ENCODE data around the gene GRIA3. TPM values are rescaled to one million over a fixed set of nuclear protein-coding genes. Genes with fewer than 3 reads are reported as not detected.

The GRIA3 gene
- total RNA-seq, 1 experiment from 2014 or later: 1.4 TPM

GRCh38 chrX:123298026-123298425 lies 113.9 kb downstream of the GRIA3 start:
- no peak overlapping the region for H3K4me3 Mint-ChIP-seq
- peaks cover 0 to 58% of the 10 kb centered on the region in 2 experiments; a peak in 3 of 5 replicates for H3K9me3 Mint-ChIP-seq
- peaks cover 4% of the 10 kb centered on the region; the same call in 1 of the 2 replicates for H3K27me3 Mint-ChIP-seq (ENCODE audit: low read depth)
- H3K27ac Mint-ChIP-seq: no peak overlapping the region
- no peak overlapping the region for H3K9ac ChIP-seq (ENCODE audit: extremely low read depth, insufficient read length, low read length)
- H3T11ph ChIP-seq (ENCODE audit: low read length): no peak overlapping the region
- TF ChIP-seq CTCF (conservative IDR thresholded peaks at IDR 0.05): no peak
- DNase-seq: no peak
- H3K27ac ChIP-seq (ENCODE audit: insufficient read length, low read depth, low read length): no peak overlapping the region
- H4K20me1 ChIP-seq (ENCODE audit: control insufficient read depth, insufficient read depth, insufficient read length): no peaks in the 10 kb centered on the region
- H2BK20ac ChIP-seq (ENCODE audit: low read depth, low read length, poor library complexity, severe bottlenecking): no peak overlapping the region
- no peaks in the 10 kb centered on the region for H3K27me3 ChIP-seq (ENCODE audit: insufficient read depth, low read length)
- H2AFZ ChIP-seq (ENCODE audit: low read length): no peak overlapping the region
- no peak overlapping the region for H2AK5ac ChIP-seq (ENCODE audit: insufficient read length, low read length)
- no peak overlapping the region for H2BK5ac ChIP-seq (ENCODE audit: insufficient read length, low read length)
- no peaks in the 10 kb centered on the region for H3K23me2 ChIP-seq (ENCODE audit: insufficient read length, low read depth, low read length, poor library complexity, severe bottlenecking)
- H3K4ac ChIP-seq (ENCODE audit: low read depth, low read length): no peak overlapping the region
- WGBS (ENCODE audit: extremely low coverage, insufficient read length, low lambda C conversion rate): no CpG with 5 or more reads among the region's 1 CpG
- H3K14ac ChIP-seq (ENCODE audit: insufficient read depth, low read length): no peak overlapping the region
- H3K18ac ChIP-seq (ENCODE audit: insufficient read length, low read depth, low read length): no peak overlapping the region
- H3K4me2 ChIP-seq (ENCODE audit: insufficient read depth, insufficient read length, low read length): no peak overlapping the region
- H3K4me1 Mint-ChIP-seq: no peaks in the 10 kb centered on the region
- no peak overlapping the region for H2BK15ac ChIP-seq (ENCODE audit: low read depth, low read length)
- H3K36me3 Mint-ChIP-seq (ENCODE audit: insufficient read depth in 1 of 3, low read depth in 3 of 3): no peaks in the 10 kb centered on the region
- no peak overlapping the region for H2BK12ac ChIP-seq (ENCODE audit: insufficient read length, low read depth, low read length)
- H3K4me1 ChIP-seq (ENCODE audit: insufficient read depth, low read length): no peaks in the 10 kb centered on the region
- H2BK120ac ChIP-seq (ENCODE audit: low read depth, low read length, poor library complexity, severe bottlenecking): no peak overlapping the region
- H4K5ac ChIP-seq (ENCODE audit: insufficient read length, low read depth, low read length): no peak overlapping the region
- no peak overlapping the region for H3K23ac ChIP-seq (ENCODE audit: insufficient read length, low read depth, low read length)
- no peak overlapping the region for H3K56ac ChIP-seq (ENCODE audit: insufficient read length, low read depth, low read length)
- H3K9me3 ChIP-seq (ENCODE audit: control insufficient read depth, low read depth, low read length): peaks cover 18% of the 10 kb centered on the region
- no peak overlapping the region for H4K8ac ChIP-seq (replicated peaks; ENCODE audit: insufficient read length, low read depth, low read length)
- no peak overlapping the region for H4K91ac ChIP-seq (ENCODE audit: insufficient read length, low read depth, low read length)
- no peaks in the 10 kb centered on the region for H3K79me2 ChIP-seq (ENCODE audit: insufficient read depth, low read length)
- no peaks in the 10 kb centered on the region for H3K79me1 ChIP-seq (ENCODE audit: insufficient read depth, low read depth, low read length, poor library complexity, severe bottlenecking)

All from H9 (cell line).